Measurements from ENCODE around the gene TBC1D22A. TPM values are rescaled to one million over a fixed set of nuclear protein-coding genes. Genes with fewer than 3 reads are reported as not detected.

TBC1D22A gene
- polyA plus RNA-seq, 1 of the 3 experiments (the other 2 are of a cell fraction) = 16.5 TPM

GRCh38 chr22:47100019-47100418 is 337.6 kb downstream of the TBC1D22A start:
- no peaks in the 10 kb centered on the region for H4K20me1 ChIP-seq (ENCODE audit: insufficient read depth)
- 80% methylated on average over 2 of the region's 2 CpGs for WGBS (ENCODE audit: low lambda C conversion rate)
- CTCF ChIA-PET = no interaction called here

DNA sequence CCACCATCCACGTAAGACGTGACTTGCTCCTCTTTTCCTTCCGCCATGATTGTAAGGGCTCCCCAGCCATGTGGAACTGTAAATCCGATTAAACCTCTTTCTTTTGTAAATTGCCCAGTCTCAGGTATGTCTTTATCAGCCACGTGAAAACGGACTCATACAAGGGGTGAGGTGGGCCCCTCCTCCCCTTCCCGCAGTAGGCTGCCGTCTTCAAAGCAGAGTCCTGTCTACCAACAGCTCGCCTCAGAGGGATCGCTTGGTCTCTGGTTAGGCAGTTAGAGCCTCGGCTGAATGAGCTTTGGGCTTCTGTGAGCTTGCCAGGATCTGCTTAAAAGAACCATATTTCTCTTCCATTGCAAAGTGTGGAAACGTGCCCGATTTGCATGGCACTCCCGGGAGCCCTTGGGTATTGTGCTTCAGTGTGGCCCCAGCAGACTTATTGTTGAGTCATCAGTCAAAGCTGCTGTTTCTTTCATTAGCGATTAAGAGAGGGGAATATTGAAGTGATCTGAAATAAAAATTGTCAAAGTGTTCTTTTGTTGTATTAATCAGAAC is 338.3 kb downstream of the TBC1D22A start:
- Histone ChIP-seq H3K9me2 (no peaks in the 10 kb centered on the region), H3K9me3 (no peaks in the 10 kb centered on the region), H3K4me2 (no peak overlapping the region), H3K79me2 (ENCODE audit: insufficient read depth) (no peaks in the 10 kb centered on the region), H3F3A (replicated peaks; ENCODE audit: insufficient read depth) (no peaks in the 10 kb centered on the region), H3K4me1 (ENCODE audit: control insufficient read depth in 1 of 2, insufficient read depth in 2 of 2, low read depth in 1 of 2, low read length in 1 of 2) (peaks cover 0 to 17% of the 10 kb centered on the region in 2 experiments; a peak in 1 of 4 replicates), H3K36me3 (replicated peaks in 1 of 2; ENCODE audit: control insufficient read depth in 1 of 2, insufficient read depth in 2 of 2, low read length in 1 of 2) (no peaks in the 10 kb centered on the region), H3K4me3 (ENCODE audit: low read depth in 2 of 2, low read length in 1 of 2) (no peak overlapping the region), H2AFZ (ENCODE audit: low read depth) (no peak overlapping the region), H3K27ac (ENCODE audit: low read depth in 2 of 2, low read length in 1 of 2) (no peak overlapping the region), H3K9ac (no peak overlapping the region), H4K20me1 (ENCODE audit: insufficient read depth) (no peaks in the 10 kb centered on the region), H3K27me3 (ENCODE audit: insufficient read depth) (no peaks in the 10 kb centered on the region)
- POLR2A ChIA-PET = no interaction called here
- no peak for DNase-seq
- CTCF ChIA-PET = no interaction called here
- no peak for TF ChIP-seq EP300 (IDR thresholded peaks at IDR 0.05; ENCODE audit: borderline replicate concordance in 1 of 2, low read depth in 1 of 2, low read length in 1 of 2)
- TF ChIP-seq TCF12 (IDR thresholded peaks at IDR 0.05) = no peak
- no peak for TF ChIP-seq JUND (IDR thresholded peaks at IDR 0.05)
- no peak for TF ChIP-seq CHD2 (IDR thresholded peaks at IDR 0.05; ENCODE audit: low read length, partially characterized antibody)
- TF ChIP-seq MAX (IDR thresholded peaks at IDR 0.05; ENCODE audit: low read depth) = no peak
- no peak for TF ChIP-seq REST (IDR thresholded peaks at IDR 0.05; ENCODE audit: low read depth, low read length)
- no peak for TF ChIP-seq NRF1 (IDR thresholded peaks at IDR 0.05; ENCODE audit: low read depth, low read length)
- TF ChIP-seq, protein P1, sequence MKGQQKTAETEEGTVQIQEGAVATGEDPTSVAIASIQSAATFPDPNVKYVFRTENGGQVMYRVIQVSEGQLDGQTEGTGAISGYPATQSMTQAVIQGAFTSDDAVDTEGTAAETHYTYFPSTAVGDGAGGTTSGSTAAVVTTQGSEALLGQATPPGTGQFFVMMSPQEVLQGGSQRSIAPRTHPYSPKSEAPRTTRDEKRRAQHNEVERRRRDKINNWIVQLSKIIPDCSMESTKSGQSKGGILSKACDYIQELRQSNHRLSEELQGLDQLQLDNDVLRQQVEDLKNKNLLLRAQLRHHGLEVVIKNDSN (IDR thresholded peaks at IDR 0.05; ENCODE audit: borderline replicate concordance, low read depth) = no peak
- no peak for TF ChIP-seq TAF1 (IDR thresholded peaks at IDR 0.05; ENCODE audit: borderline replicate concordance, low read depth, low read length)
- no peak for TF ChIP-seq YY1 (IDR thresholded peaks at IDR 0.05; ENCODE audit: low read depth)
- no peak for TF ChIP-seq RXRA (IDR thresholded peaks at IDR 0.05; ENCODE audit: borderline replicate concordance, low read depth)
- TF ChIP-seq RAD21 (IDR thresholded peaks at IDR 0.05; ENCODE audit: low read length) = no peak
- no peak for TF ChIP-seq GABPA (IDR thresholded peaks at IDR 0.05; ENCODE audit: low read depth)
- TF ChIP-seq FOSL2 (IDR thresholded peaks at IDR 0.05; ENCODE audit: borderline replicate concordance, low read depth) = no peak
- TF ChIP-seq, protein P2, sequence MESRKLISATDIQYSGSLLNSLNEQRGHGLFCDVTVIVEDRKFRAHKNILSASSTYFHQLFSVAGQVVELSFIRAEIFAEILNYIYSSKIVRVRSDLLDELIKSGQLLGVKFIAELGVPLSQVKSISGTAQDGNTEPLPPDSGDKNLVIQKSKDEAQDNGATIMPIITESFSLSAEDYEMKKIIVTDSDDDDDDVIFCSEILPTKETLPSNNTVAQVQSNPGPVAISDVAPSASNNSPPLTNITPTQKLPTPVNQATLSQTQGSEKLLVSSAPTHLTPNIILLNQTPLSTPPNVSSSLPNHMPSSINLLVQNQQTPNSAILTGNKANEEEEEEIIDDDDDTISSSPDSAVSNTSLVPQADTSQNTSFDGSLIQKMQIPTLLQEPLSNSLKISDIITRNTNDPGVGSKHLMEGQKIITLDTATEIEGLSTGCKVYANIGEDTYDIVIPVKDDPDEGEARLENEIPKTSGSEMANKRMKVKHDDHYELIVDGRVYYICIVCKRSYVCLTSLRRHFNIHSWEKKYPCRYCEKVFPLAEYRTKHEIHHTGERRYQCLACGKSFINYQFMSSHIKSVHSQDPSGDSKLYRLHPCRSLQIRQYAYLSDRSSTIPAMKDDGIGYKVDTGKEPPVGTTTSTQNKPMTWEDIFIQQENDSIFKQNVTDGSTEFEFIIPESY (IDR thresholded peaks at IDR 0.05; ENCODE audit: borderline replicate concordance, low read depth) = no peak
- no peak for TF ChIP-seq RFX5 (IDR thresholded peaks at IDR 0.05; ENCODE audit: low read length)
- WGBS (ENCODE audit: low lambda C conversion rate) = 90% methylated on average over 14 of the region's 15 CpGs

More at GRCh38 chr22:47100019-47100418, 337.6 kb downstream of the TBC1D22A start:
- DNase-seq = no peak
- POLR2A ChIA-PET = no interaction called here
- peaks cover 5% of the 10 kb centered on the region for H3F3A ChIP-seq (replicated peaks; ENCODE audit: insufficient read depth)
- H3K36me3 ChIP-seq (replicated peaks in 1 of 2; ENCODE audit: control insufficient read depth in 1 of 2, insufficient read depth in 2 of 2, low read length in 1 of 2) = no peaks in the 10 kb centered on the region
- H3K4me3 ChIP-seq (ENCODE audit: low read depth in 2 of 2, low read length in 1 of 2) = no peak overlapping the region
- no peak overlapping the region for H3K27ac ChIP-seq (ENCODE audit: low read depth in 2 of 2, low read length in 1 of 2)
- no peak overlapping the region for H2AFZ ChIP-seq (ENCODE audit: low read depth)
- H3K9me3 ChIP-seq = no peaks in the 10 kb centered on the region
- TF ChIP-seq USF2 (IDR thresholded peaks at IDR 0.05; ENCODE audit: borderline replicate concordance, low read depth, low read length) (no peak), POLR2AphosphoS5 (IDR thresholded peaks at IDR 0.05; ENCODE audit: low read depth, low read length) (no peak), CHD2 (IDR thresholded peaks at IDR 0.05; ENCODE audit: low read length, partially characterized antibody) (no peak), EP300 (IDR thresholded peaks at IDR 0.05; ENCODE audit: borderline replicate concordance in 1 of 2, low read depth in 1 of 2, low read length in 1 of 2) (no peak)
- H3K4me1 ChIP-seq (ENCODE audit: control insufficient read depth in 1 of 2, insufficient read depth in 2 of 2, low read depth in 1 of 2, low read length in 1 of 2) = peaks cover 0 to 17% of the 10 kb centered on the region in 2 experiments; a peak in 1 of 4 replicates
- no peak overlapping the region for H3K4me2 ChIP-seq
- no peak overlapping the region for H3K9ac ChIP-seq
- H3K9me2 ChIP-seq = no peaks in the 10 kb centered on the region
- no peaks in the 10 kb centered on the region for H3K27me3 ChIP-seq (ENCODE audit: insufficient read depth)
- H3K79me2 ChIP-seq (ENCODE audit: insufficient read depth) = no peaks in the 10 kb centered on the region
